Gastroesophageal sphincter (tissue), 4 donors: ENCODE measurements around the gene USP16. TPM values are rescaled to one million over a fixed set of nuclear protein-coding genes. Genes with fewer than 3 reads are reported as not detected.

Source experiments
- ATAC-seq: fragments of 150-250 bp; one replicate; pipeline ENCODE4 v1.9.1; 2016; ENCODE audit warnings: mild to moderate bottlenecking, moderate library complexity
- H3K27ac ChIP-seq, 4 donors: fragments of 200-600 bp; sonication (generic) in 3 of 4; 1 replicate in 3 of 4; 2 replicates in 1 of 4; pipeline ENCODE4 v1.5.1; 2016 to 2019
- H3K27me3 ChIP-seq: fragments of 200-600 bp; sonication (generic); one replicate; pipeline ENCODE4 v1.5.1; 2019
- H3K36me3 ChIP-seq, 2 donors: fragments of 200-600 bp; sonication (generic); one replicate each; pipeline ENCODE4 v1.5.1; 2019; ENCODE audit warnings: control low read depth in 1 of 2
- H3K4me1 ChIP-seq, 3 donors: fragments of 200-600 bp; sonication (generic); 1 replicate in 2 of 3; 2 replicates in 1 of 3; pipeline ENCODE4 v1.5.1; 2016 to 2019; ENCODE audit warnings: control low read depth in 2 of 3
- H3K4me3 ChIP-seq, 2 donors: fragments of 200-600 bp; sonication (generic); one replicate each; pipeline ENCODE4 v1.5.1; 2019; ENCODE audit warnings: mild to moderate bottlenecking in 1 of 2, moderate library complexity in 1 of 2
- H3K9me3 ChIP-seq, 3 donors: fragments of 200-600 bp; sonication (generic); one replicate each; pipeline ENCODE4 v1.5.1; 2017 to 2019; ENCODE audit warnings: control low read depth in 2 of 3
- CTCF ChIP-seq, 4 experiments: fragments of 200-600 bp in 2 of 4; fragments of 450-650 bp in 2 of 4; sonication (generic) in 1 of 4; IDR thresholded peaks; one replicate each; pipeline ENCODE4 v1.5.1; 2017 to 2019; ENCODE audit warnings: antibody characterized with exemption in 4 of 4, mild to moderate bottlenecking in 2 of 4, moderate library complexity in 2 of 4
- EP300 ChIP-seq: sonication (generic); formaldehyde crosslinking; IDR thresholded peaks from one replicate; pipeline ENCODE4 v1.6.1; 2017; ENCODE audit warnings: antibody characterized with exemption, mild to moderate bottlenecking
- POLR2A ChIP-seq, 2 donors: fragments of 450-650 bp; IDR thresholded peaks; one replicate each; pipeline ENCODE4 v1.6.1; 2017; ENCODE audit warnings: antibody characterized with exemption in 2 of 2, mild to moderate bottlenecking in 2 of 2, moderate library complexity in 1 of 2
- POLR2AphosphoS5 ChIP-seq: sonication (generic); formaldehyde crosslinking; IDR thresholded peaks from one replicate; pipeline ENCODE4 v1.6.1; 2017; ENCODE audit warnings: antibody characterized with exemption
- WGBS, 2 donors: methylation state at CpG; one replicate each; pipeline ENCODE4 v1.1.5; 2018; ENCODE audit warnings: low coverage in 1 of 2; 5-methylcytosine and 5-hydroxymethylcytosine counted together
- total RNA-seq, 4 donors: library from RNA; depleted of rRNA; stranded (reverse); fragments of >200 nt; gene quantifications; one replicate each; pipeline ENCODE4 v1.1.0, GENCODE V29; 2016

The USP16 gene
- total RNA-seq, 4 donors from 2014 or later, result 37.4 to 65.4 (median 45.7) TPM

GRCh38 chr21:29030909-29031308 lies 6.4 kb downstream of the USP16 start:
- peaks cover 0 to 24% (median 3%) of the 10 kb centered on the region in 3 donors for H3K4me1 ChIP-seq
- H3K36me3 ChIP-seq, result peaks cover 0 to 73% of the 10 kb centered on the region in 2 donors
- no peak overlapping the region for H3K27ac ChIP-seq
- no peak for TF ChIP-seq EP300
- WGBS, 2 donors, result 100% methylated on average over 1 of the region's 1 CpG; no CpG with 5 or more reads in 1 of the 2 donors
- H3K9me3 ChIP-seq, result no peaks in the 10 kb centered on the region
- no peaks in the 10 kb centered on the region for H3K27me3 ChIP-seq
- no peak overlapping the region for H3K4me3 ChIP-seq
- no peak for ATAC-seq

- WGBS, 2 donors, result 61 to 70% methylated on average over 4 of the region's 4 CpGs
- no peak overlapping the region for H3K4me3 ChIP-seq
- no peak overlapping the region for H3K27ac ChIP-seq
- H3K4me1 ChIP-seq, result peaks cover 0 to 9% (median 0%) of the 10 kb centered on the region in 3 donors
- H3K9me3 ChIP-seq, result no peaks in the 10 kb centered on the region
- no peak for ATAC-seq
- H3K27me3 ChIP-seq, result no peaks in the 10 kb centered on the region
- TF ChIP-seq POLR2A (IDR thresholded peaks at IDR 0.05) (no peak), CTCF (IDR thresholded peaks at IDR 0.05) (no peak), EP300 (no peak)
- H3K36me3 ChIP-seq, result peaks cover 0 to 94% of the 10 kb centered on the region in 2 donors
These were observed 8.8 kb downstream of the USP16 start for GRCh38 chr21:29033301-29033700.

GRCh38 chr21:29033871-29034270 lies 9.4 kb downstream of the USP16 start:
- H3K27me3 ChIP-seq, result no peaks in the 10 kb centered on the region
- H3K4me1 ChIP-seq, result peaks cover 0 to 9% (median 0%) of the 10 kb centered on the region in 3 donors
- no peak overlapping the region for H3K4me3 ChIP-seq
- 57 to 66% methylated on average over 3 of the region's 3 CpGs for WGBS, 2 donors
- TF ChIP-seq POLR2AphosphoS5 (no peak), CTCF (IDR thresholded peaks at IDR 0.05) (no peak), EP300 (no peak), POLR2A (IDR thresholded peaks at IDR 0.05) (no peak)
- peaks cover 0 to 94% of the 10 kb centered on the region in 2 donors for H3K36me3 ChIP-seq
- ATAC-seq, result no peak
- no peak overlapping the region for H3K27ac ChIP-seq
- no peaks in the 10 kb centered on the region for H3K9me3 ChIP-seq

GRCh38 chr21:29034678-29035077 lies 10.2 kb downstream of the USP16 start:
- ATAC-seq, result no peak
- Histone ChIP-seq H3K36me3 (peaks cover 3 to 94% of the 10 kb centered on the region in 2 donors), H3K27me3 (no peaks in the 10 kb centered on the region), H3K27ac (no peak overlapping the region), H3K4me1 (peaks cover 0 to 9% (median 0%) of the 10 kb centered on the region in 3 donors), H3K4me3 (no peak overlapping the region), H3K9me3 (no peaks in the 10 kb centered on the region)
- no peak for TF ChIP-seq POLR2AphosphoS5
- TF ChIP-seq EP300, result no peak
- TF ChIP-seq CTCF (IDR thresholded peaks at IDR 0.05), result no peak
- TF ChIP-seq POLR2A (IDR thresholded peaks at IDR 0.05), result no peak
- 33% methylated on average over 1 of the region's 1 CpG; no CpG with 5 or more reads in 1 of the 2 donors for WGBS, 2 donors

- no peak for TF ChIP-seq CTCF (IDR thresholded peaks at IDR 0.05)
- TF ChIP-seq POLR2A (IDR thresholded peaks at IDR 0.05), result no peak
- no peak for TF ChIP-seq EP300
- TF ChIP-seq POLR2AphosphoS5, result no peak
- 95 to 98% methylated on average over 4 to 5 of the region's 5 CpGs for WGBS, 2 donors
- Histone ChIP-seq H3K4me1 (peaks cover 0 to 7% (median 3%) of the 10 kb centered on the region in 3 donors), H3K36me3 (peaks cover 5 to 99% of the 10 kb centered on the region in 2 donors), H3K27me3 (no peaks in the 10 kb centered on the region), H3K27ac (peak overlapping the region in 1 of 4 donors; percentile 25), H3K9me3 (no peaks in the 10 kb centered on the region), H3K4me3 (no peak overlapping the region)
- no peak for ATAC-seq
These were observed 27.8 kb downstream of the USP16 start for GRCh38 chr21:29052224-29052623.
